Retina (tissue), 1 donor: ENCODE data around the gene TENT5A.
"Not testable (repeated sequence)": the region's sequence is repeated elsewhere in the genome, so short reads cannot be mapped to it uniquely, and the experiment has no call there.

Source experiments
- DNase-seq: peaks from one replicate; pipeline ENCODE4 v3.0.0-alpha.2; 2016

The TENT5A gene

DNA sequence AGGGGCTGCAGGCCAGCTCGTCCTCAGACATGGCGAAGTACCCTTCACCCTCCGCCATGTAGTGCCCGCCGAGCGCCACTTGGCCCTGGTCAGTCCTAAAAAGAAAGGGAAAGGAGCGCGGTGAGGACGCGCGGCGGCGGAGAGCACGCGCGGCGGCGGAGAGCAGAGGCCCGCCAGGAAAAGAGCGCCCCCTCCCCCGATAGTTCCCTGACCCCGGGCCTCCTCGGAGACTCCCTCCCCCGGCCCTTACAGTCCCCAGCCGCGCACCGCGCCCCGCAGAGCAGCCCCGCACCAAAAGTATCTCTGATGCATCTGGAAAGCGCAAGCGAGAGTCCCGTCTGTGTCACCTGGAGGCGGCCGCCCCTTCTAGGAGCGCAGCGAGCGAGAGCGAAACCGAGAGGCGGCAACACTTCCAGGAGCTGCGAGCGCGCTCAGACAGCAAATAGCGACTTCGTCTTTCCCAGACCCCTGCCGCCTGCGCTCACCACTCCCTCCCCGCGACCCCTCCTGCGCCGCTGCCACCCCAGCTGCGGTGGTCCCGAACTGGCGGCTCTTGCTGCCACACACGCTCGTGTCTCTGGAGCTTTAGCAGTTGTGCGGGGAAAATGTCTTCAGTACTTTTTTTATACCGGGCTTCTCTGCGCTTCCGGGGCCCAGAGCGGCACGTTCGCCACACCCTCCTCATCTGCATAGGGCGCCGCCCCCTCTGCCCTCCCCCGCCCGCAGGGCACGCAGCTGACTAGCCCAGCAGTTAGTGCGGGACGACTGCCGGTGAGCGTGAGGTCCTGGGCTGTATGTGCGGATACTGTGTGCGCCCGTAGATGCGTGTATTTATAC lies at the start of gene TENT5A:
Gene TENT5A (minus strand): TSS at position 598 of the 837 bp plus-strand sequence. CDS start 540 bp downstream, at position 58.
- DNase-seq, result peak; percentile 93

DNA sequence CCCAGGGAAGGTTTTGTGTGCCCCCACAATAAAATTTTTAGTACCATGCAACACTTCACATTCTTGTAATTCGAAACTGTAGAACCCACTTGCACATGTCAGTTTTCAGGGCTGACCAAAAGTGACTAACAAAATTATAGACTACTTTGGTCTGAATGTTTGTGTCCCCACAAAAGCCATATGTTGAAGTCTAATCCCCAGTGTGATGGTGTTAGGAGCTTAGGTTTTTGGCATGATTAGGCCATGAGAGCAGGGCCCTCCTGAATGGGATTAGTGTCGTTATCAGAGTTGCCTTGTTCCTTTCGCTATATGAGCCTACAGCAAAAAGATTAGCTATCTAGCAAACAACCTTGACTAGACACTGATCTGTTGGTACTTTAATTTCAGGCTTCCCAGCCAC lies 49.0 kb upstream of the TENT5A start:
- DNase-seq, result no peak

DNA sequence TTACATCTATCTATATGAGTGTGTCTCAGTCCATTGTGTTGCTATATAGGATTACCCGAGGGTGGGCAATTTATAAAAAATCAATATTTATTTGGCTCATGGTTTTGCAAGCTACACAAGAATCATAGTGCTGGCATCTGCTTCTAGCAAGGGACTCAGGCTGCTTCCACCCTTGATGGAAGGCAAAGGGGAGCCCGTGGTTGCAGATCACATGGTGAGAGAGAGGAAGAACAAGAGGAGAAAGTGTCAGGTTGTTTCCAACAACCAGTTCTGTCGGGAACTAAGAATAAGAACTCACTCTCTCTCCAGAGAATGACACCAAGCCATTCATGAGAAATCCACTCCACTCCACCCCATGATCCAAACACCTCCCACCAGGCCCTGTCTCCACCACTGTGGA lies 48.2 kb upstream of the TENT5A start:
- DNase-seq, result no peak

DNA sequence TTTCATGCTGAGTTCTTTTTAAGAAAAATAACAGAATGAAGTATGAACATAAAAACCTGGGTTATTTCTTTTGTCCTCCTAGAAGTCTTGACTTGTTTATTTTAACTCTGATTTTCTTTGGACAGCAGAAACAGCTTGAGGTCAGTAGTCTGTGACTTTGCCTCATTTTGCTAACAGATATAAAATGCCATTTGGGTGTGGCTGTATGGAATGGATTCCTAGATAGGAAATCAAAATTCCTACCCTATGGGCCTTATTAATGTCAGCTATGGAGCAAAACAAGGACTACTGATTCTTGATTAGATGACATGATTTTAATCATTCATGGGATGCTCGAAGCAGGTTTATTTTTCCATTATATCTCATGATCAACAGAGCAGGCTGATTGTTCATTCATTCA lies 46.8 kb upstream of the TENT5A start:
- no peak for DNase-seq

DNA sequence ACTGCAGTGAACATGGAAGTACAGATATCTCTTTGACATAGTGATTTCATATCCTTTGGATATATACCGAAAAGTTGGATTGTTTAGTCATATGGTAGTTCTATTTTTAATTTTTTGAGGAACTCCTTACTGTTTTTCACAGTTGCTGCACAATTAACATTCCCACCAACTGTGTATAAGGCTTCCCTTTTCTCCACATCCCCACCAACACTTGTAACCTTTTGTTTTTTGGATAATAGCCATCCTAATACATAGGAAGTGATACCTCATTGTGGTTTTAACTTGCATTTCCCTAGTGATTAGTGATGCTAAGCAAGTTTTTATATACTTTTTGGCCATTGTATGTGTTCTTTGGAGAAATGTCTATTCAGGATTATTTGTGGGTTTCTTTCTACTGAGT lies 45.1 kb upstream of the TENT5A start:
- DNase-seq, result no peak

DNA sequence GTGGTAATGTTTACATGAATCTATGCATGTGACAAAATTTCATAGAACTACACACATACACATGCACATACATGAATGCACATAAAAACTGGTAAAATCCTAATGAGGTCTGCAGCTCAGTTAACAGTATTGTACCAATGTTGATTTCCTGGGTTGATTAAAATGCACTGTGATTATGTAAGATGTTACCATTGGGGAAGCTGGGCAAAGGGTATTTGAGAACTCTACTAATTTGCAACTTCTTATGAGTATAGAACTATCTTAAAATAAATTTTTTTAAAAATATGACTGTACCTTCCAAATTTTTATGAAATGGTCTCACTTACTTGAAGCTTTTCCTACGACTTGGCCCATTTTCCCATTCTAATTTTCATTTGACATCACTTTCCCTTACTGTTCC lies 43.4 kb upstream of the TENT5A start:
- no peak for DNase-seq

DNA sequence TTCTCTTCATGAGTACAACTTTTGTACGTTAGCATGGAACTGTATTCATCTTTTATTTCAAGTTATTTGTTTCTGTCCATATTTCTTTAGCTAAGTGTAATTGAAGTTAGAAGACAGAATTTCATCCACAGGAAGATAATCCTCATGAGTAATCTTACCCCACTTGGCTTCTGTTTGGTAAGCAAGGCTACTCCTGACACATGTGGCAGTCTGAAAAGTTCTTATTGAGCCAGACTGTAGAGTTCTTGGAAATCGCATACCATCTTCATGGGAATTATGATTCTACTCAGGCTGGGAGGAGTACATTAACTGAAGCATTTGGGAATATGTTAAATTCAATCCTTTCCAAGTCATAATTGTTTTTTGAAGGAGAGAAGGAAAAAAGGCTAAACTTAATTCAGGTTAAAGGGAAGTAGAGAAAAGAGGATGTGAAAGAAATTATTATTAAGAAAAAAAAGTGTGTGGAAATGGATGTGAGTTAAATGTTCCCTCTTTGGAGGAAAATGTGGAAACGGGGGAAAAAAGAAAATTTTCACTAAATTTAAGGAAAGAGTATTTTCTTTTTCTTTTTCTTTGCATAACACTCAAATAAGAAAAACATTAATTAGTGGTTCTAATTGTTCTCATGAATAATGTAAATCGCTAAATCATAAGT lies 41.5 kb upstream of the TENT5A start:
- no peak for DNase-seq

DNA sequence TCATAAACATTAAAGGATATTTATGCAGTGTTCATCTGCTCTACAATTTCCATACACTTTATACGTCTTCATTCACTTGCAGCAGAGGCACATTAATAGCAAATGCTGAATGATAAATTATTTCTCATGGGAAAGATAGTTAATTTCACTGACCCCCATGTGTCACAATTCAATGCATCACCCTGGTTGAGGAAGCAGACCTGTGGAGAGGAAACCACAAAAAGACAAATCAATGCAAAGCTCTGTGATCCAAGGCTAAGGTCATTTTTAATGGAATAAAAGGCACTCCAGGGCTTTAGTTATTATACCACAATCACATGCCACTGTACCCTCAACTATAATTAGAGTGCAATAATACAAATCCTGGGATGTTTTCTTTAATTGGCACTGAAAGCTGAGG lies 40.3 kb upstream of the TENT5A start:
- peak; percentile 23 for DNase-seq

DNA sequence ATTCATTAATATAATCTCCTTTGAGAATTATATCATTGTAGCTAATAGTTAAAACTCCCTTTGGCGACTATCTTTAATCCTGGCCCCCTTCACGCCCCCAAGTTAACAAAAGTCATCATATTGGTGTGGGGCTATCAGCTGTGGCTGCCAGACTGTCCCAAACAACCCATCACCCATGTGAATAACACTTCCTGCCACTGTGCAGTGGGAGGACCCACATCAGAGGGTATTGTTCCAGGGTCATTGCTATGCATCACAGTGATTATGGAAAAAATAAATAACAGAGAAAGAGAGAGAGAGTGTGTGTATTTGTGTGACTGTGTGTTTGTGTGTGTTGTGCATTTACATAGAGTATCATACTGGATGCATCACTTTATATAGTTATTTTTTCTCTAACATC lies 39.3 kb upstream of the TENT5A start:
- no peak for DNase-seq

DNA sequence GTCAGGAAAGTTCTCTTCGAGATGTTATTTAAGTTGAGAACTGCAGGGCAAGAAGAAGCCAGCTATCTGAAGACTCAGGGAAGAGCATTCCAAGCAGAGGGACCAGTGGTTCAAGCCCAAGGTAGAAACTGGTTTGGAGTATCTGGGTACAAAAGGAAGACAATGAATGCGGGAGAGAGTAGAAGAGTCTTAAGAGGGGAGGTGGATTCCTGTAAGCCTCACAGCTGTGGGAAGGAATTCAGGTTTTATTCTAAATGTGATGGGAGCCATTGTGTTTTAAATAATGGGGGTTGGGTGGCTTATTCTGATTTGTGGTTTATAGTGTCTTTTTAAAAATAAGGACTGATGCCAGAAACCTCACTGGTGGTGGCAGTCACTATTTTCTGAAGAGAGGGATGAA lies 37.6 kb upstream of the TENT5A start:
- no peak for DNase-seq

DNA sequence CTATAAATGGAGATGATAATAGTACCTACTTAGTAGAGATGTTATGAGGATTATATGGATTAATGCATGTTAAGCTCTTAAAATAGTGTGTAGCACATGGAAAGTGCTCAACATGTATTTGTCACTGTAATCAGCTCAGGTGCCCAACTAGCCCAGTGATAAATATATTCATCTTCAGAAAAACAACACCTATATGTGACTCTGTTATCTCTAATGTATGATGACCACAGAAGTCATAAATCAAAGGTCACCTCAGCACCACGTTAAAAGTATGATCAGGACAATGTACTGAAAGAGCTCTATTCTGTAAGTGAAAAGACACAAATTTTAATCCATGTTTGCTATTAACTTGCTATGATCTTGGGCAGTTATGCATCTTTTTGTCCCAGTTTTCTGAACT lies 36.8 kb upstream of the TENT5A start:
- no peak for DNase-seq

DNA sequence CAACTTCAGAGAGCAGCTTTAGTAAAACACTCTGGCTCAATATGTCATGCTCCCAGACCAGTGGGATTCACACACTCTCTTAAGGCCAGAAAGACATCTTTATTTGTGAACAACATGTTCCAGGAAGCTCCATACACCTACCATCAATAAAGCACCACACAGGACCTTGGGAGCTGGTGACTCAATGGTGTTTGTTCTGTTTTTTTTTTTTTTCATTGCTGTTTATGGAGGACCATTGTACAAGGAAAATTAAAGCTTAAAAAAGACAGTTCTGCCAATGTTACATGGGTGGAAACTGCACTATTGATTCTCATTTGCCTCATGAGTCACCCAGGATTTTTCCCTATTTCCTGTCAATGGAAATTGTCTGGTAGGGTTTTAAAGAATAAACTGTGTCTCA lies 36.3 kb upstream of the TENT5A start:
- no peak for DNase-seq

DNA sequence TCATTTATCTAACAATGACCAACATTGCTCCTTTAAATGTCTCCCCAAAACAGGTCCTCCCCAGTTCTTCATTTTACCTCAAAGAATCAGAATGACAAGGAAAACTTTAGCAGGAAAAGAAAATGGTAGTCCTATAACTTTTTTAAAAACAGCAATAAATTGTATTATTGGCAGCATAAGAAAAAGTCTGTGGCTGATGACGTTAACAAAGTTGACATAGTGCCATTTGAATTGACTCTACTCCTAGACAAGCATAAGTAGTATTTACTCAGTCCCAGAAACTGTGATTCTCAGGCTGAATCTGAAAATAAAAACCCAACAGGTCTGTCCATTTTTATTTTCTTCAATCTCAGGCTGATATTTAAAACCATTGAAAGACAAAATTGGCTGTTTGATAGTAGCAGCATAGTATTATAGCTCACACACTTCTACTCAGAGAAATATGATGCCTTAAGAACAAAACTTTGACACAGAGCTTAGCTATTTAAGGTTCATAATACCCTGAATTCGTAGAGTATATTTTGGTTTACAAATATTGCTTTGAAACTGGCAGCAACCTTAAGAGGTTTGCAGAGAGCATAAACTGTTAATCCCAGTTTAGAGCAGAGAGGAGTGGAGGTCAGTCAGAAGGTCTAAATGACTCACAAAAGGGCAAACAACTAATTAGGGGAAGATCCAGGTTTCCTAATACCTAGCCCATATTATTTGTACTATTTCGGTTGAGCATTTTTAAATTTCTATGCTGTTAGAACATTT lies 35.0 kb upstream of the TENT5A start:
- DNase-seq, result no peak

DNA sequence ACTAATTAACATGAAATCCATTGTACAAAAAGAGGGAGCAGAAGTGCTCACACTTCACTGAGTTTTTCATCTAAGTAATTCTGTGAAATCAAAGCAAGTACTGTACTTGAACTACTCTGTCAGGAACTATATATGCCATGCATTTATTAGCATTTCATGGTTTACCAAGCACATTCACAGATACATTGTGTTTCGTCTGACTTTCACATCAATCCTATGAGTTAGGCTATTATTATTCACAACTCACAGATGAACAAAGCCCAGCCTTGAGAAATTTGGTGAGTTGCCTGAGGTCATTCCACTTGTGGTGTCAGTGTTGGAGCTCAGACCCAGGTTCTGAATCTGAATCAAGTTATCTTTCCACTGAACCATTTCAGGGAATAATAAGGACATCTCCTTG lies 33.7 kb upstream of the TENT5A start:
- peak; percentile 21 for DNase-seq

DNA sequence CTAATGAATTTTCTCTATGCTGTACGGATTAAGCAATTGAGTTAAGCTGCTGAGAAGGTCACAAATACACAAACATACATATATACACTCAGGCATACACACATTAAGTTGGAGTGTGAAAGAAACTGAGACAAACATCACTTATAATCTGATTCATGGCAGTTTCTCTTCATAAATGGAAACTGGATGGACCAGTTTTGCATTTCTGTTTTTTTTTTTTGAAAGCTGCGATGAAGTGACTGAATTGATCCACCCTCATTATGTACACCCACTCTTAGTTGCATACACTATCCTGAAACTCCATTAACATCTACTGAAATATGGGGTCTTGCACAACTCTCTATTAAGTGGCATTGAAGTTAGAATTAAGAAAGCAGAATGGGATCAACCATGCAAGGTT lies 32.9 kb upstream of the TENT5A start:
- DNase-seq, result no peak

DNA sequence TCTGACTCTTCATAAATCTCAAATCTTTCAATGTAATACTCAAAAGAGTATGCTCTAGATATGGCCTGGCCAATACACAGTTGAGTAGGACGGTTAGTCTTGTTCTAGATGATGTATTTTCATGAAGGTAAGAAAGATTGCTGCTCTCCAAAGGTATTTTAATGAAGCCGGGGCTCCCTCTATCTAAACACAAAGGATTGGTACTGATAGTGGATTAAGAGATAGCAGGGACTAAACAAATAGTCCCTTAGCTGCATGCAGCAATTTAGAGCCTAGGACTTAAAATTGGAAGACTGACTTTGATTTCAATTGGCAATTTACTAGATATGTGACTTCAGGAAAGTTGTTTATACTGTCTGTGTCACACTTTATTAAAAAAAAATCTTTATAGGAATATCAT lies 31.4 kb upstream of the TENT5A start:
- no peak for DNase-seq

DNA sequence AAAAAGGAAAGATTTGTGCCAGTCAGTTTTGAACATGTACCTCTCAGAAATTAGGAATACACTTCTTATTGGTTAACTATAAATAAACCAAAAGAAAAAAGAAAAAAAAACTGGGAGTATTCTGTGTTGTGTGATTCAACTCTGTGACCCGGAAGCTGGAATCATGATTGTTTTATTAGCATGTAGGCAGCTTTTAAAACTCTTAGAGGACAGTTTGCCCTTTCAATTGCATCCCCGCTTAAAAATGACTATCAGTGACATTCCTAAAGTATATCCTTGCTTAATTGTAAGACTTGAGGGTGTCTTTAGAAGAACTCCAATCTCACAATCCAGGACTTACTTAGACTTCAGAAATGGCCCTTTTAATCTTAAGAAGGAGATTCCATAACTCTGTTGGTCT lies 29.1 kb upstream of the TENT5A start:
- no peak for DNase-seq

DNA sequence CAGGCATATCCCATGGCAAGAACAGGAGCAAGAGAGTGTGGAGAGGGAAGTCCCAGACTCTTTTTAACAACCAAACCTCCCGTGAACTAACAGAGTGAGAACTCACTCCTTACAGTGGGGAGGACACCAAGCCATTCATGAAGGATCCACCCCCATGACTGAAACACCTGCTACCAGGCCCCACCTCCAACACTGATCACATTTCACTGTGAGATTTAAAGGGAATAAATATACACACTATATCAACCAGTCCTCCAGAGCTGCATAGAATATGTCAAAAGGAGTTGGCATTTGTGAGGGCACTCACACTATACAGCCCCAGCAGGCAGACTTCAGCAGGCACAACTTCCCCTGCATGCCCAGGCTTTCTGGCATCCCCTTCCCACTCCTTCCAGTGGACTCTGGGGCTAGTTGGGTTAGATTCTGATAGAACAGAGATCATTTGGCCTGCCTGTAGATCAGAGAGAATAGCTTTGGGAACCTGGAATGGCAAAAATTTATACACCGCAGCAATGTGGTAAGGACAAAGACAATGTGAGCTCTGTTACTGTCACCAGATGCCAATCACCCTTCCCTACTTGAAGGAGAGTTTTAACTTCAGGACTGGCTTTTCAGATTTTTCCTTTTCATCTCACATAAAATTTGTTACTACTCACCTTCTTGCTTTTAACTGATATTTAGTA lies 25.2 kb upstream of the TENT5A start:
- no peak for DNase-seq

DNA sequence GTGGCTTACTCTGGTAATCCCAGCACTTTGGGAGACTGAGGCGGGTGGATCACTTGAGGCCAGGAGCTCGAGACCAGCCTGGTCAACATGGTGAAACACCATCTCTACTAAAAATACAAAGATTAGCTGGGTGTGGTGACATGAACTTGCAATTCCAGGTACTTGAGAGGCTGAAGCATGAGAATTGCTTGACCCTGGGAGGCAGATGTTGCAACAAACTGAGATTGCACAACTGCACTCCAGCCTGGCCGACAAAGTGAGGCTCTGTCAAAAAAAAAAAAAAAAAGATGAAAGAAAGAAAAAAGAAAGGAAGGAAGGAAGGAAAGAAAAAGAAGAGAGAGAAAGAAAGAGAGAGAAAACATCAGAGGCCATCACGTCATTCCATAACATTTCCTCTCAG lies 23.7 kb upstream of the TENT5A start:
- not testable (repeated sequence) for DNase-seq

DNA sequence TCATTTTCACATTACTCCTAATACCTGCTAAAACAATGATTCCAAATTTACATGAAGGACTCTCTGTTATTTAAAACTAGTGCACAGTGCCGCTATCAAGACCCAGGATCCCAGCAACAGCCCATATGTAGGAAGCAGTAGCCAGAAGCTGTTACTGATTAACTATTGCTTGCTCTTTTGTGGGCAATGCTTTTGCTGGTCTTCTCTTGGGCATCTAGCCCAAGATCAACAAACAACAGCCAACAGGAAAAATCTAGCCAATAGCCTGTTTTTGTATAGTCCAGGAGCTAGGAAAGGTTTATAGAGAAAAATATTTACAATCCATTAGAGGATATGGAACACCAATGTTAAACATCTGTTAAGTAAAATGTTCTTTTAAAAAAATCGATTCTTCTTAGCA lies 22.1 kb upstream of the TENT5A start:
- DNase-seq, result no peak

DNA sequence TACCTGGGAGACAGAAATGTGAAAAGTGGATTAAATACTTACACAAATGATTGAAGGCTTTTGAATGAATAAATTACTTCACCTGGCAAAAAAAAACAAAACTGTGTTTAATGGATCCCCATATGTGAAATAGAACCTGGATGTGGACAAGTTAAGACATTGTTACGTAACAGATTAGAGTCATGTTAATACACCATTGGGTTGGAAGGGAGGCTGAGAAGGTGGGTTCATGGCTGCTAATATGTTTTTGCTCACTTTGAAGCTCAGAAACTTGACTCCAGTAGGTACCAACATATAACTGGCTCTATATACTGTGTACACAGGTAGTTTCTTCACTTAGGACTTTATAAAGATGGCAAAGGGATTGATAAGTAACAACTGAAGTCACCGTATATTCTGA lies 21.4 kb upstream of the TENT5A start:
- DNase-seq, result no peak

DNA sequence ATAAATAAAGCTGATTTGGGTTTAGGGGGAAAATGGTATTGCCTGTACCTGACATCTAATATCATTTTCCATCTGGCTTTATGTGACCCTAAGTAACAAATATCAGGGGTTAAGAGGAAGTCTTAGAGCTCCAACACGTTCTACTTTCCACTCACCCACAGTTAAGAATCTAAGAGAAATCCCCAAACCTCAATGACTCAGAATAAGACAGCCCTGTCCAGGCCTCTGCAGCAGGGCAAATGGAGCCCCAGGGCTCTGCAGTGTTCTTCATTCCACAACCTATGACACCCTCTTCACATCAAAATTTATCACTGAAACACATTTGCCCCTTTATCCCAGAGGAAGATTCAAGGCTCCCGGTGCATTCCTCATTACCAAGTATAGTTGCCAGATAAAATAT lies 20.3 kb upstream of the TENT5A start:
- DNase-seq, result no peak

DNA sequence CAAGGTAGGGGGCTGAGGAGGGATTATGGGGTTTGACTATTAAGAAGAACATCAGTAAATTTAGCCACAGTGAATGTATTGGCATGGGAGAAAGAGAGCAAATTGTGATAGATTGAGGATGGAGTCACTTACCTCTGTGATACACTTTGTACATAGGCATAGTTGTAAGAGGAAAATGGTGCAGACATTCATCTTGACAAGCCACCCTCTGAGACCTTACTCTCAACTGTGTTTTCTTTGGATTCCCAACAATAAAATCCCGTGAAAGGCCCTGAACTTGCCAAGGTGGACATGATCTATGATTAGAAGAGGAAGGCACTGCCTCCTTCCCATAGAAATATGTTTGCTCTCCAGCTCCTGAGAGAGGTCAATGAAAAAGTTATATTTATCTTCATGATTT lies 18.6 kb upstream of the TENT5A start:
- DNase-seq, result no peak
